GM18526 (cell line): Measurements from ENCODE around the gene DPP4.

Source experiments
- POLR2A ChIP-seq: IDR thresholded peaks from 3 replicates; pipeline ENCODE4 v1.6.1; 2011; ENCODE audit not compliant: insufficient read length; ENCODE audit errors: extremely low read depth

DPP4 gene

GRCh38 chr2:162092008-162092390 lies 18.0 kb upstream of the DPP4 start:
- TF ChIP-seq POLR2A = no peak

DNA sequence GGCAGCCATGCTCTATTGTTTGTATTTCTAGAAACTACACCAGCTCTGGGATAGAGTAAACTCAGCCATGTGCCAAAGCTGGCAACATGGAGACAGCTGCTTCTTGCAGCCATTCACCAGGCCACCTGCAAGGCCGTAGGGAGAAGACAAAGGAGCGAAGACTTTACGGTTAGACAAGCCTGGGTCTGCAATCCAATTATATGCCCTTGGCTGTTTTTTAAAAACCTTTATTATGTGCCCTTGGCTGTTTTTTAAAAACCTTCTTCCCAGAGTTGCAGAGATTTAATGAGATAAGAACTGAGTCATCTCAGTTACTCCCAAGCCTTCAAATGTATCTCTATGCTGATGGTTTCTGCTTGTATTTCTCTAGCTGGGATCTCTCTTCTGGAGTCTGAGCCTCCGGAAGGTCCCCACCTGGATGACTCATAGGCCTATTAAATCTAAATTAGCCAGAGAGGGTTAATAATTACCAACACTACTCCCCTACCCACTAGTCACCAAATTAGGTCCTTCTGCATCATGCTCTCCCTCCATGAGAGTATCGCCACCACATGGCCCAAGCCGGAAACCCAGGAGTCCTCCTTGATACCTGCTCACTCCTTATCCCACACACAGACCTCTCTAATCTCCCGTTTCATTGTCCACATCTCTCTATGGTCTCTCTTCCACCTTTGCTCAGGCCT lies 17.5 kb upstream of the DPP4 start:
- no peak for TF ChIP-seq POLR2A

GRCh38 chr2:162090109-162090508 lies 16.1 kb upstream of the DPP4 start:
- no peak for TF ChIP-seq POLR2A

- TF ChIP-seq POLR2A = no peak
Observed at GRCh38 chr2:162086904-162087303, 12.9 kb upstream of the DPP4 start.

DNA sequence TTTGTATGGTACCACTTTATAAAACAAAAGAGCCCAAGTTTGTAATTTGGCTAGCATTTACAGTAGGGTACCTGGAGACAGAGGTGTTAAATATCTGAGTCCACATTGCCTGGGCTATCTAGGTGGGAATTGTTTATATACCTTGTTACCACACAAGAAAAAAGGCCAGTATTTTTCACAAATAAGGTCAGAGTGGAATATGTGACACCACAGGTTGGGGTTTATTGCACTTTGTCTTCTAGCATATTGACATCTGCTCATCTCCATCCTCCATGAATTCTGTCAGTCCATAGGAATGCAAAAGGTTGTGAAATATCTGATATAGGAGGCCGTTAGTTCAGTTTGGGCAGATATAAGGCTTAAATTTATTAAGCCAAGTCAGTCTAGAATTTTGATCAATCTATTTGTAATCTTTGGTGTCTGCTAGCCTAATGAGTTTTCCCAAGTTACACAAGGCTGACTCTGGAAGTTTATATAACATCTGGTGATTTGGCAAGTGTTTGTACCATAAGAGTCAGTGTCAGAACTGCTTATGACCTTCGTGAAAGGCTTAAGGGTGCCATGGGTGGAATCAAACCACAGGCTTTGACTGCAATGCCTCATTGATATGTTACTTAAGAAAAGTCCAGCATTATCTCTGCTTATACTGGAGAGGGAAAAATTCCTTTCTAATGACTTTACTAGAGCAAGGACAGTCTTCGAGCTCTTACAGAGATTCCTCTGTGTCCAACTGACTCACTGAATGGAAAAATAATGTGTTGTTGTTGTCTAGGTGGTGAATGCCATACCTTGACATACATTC lies 11.3 kb upstream of the DPP4 start:
- no peak for TF ChIP-seq POLR2A

GRCh38 chr2:162084536-162084935 lies 10.5 kb upstream of the DPP4 start:
- TF ChIP-seq POLR2A = no peak

- no peak for TF ChIP-seq POLR2A
Observed at GRCh38 chr2:162082681-162083080, 8.7 kb upstream of the DPP4 start.

DNA sequence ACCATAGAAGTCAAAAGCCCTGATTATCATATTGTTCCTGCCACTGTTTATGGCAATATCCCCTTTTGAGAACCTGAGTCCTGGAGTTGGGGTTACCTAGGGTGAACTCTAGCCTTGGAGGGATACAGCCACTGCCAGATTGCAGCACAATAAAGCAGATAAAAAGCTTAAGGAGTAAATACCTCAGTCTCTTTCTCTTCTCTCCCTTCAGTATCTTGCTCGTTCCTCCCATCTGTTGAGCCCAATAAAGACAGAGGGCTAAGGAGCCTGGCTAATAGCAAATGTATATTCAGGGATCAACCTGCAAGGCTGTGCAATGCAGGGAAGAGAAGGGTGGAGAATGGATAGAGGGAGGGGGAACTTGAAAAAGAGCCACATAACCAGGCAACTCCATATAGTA lies 8.0 kb upstream of the DPP4 start:
- TF ChIP-seq POLR2A = no peak

GRCh38 chr2:162079514-162079913 lies 5.5 kb upstream of the DPP4 start:
- no peak for TF ChIP-seq POLR2A

DNA sequence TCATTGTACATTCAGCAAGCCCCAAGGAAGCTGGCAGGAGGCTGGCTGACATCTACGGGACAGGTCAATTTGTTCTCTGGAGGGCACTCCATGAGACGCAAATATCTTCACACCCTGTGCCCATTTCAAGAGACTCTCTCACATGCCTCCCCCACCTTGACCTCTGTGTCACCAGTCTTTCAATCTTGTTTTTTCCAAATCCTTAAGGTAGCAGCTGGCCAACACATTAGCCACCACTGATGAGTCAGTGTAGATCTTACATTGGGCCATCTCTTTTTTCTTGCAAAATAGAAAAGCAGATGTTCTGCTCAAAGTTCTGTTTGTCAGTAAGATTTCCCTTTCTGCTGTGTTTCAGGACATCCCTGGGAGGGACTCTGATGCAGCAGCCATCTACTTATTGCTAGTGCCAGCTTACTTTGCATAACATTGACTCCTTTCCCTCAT lies 1.7 kb upstream of the DPP4 start:
- TF ChIP-seq POLR2A = no peak

GRCh38 chr2:162074928-162075688 lies 1.1 kb upstream of the DPP4 start:
- TF ChIP-seq POLR2A = no peak

DNA sequence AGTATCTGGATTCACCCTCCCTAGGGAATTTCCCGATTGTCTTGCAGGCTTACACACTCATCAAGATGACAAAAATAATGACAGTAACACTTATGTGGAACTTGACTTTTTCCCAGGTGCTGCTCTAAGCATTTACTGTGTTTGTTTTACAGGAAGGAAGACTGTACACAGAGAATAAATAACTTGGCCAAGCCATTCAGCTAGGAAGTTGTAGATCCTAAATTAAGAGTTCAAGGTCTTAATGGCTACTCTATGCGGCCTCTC lies 549 bp upstream of the DPP4 start:
- no peak for TF ChIP-seq POLR2A

- TF ChIP-seq POLR2A = no peak
Observed at GRCh38 chr2:162072976-162073887, 783 bp downstream of the DPP4 start.

DNA sequence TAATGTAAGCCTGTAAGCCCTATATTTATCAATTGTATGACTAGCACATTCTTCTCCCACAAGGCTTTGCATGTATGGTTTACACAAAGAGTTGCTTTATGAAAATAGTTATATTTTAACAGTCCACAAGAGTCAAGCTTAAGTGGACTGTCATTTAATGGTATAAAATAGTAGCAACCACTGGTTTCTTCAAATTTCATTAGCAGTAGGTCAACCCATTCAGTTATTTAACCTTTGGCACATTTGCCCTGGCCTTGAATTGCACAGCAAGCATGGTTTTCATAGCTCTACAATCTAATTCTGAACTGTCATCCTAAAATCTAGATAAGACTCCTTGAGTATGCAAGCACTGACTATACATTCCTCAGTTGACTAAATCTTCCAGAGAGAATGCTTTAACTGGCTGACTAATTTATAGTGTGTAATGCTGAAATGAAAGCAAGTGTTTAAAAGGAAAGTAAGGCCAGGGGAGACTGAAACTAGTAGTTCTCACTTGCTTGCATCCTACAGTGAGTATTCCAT lies 1.8 kb downstream of the DPP4 start:
- no peak for TF ChIP-seq POLR2A

GRCh38 chr2:162071001-162071400 lies 3.0 kb downstream of the DPP4 start:
- no peak for TF ChIP-seq POLR2A
